ENCODE results near the gene SCP2.
A peak's percentile ranks its signal among the peaks of the same experiment; 100 is the strongest.

Gene SCP2

DNA sequence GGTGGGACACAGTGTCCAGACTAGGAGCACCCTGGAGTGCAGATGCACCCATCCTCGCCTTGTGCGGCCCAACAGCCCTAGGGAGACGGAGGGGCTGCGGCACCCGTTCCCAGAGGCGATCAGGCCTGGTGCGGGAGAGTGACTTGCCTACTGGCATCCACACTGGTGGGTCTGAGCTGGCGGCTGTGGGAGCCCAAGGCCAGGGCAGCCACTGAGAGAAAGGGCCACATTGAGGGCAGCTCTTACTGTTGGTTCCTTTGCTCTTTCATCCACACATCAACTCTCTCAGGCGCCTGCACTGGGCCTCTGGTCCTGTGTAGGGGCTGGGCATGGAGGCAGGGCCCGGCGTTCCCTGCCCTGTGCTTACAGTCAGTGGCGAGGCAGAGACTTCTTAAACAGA, 143.5 kb downstream of the SCP2 start:
- Histone ChIP-seq H3K27ac (replicated peaks; ENCODE audit: low read length) (no peak overlapping the region), H2BK15ac (ENCODE audit: low read length) (no peak overlapping the region), H4K8ac (ENCODE audit: low read depth, low read length) (no peak overlapping the region), H3K23ac (ENCODE audit: low read depth, low read length, poor library complexity) (no peak overlapping the region), H3K4me1 (ENCODE audit: control insufficient read depth in 2 of 2, insufficient read depth in 1 of 2, low read depth in 1 of 2, low read length in 2 of 2) (peaks cover 9 to 12% of the 10 kb centered on the region in 2 donors), H3K27me3 (ENCODE audit: control insufficient read depth in 3 of 3, insufficient read depth in 3 of 3, low read depth in 1 of 3, low read length in 3 of 3) (peaks cover 0 to 25% (median 0%) of the 10 kb centered on the region in 3 experiments), H3K36me3 (replicated peaks in 1 of 2; ENCODE audit: control insufficient read depth in 2 of 2, insufficient read depth in 2 of 2, low read length in 2 of 2) (no peaks in the 10 kb centered on the region), H3K9ac (ENCODE audit: low read depth, low read length, poor library complexity) (peak overlapping the region; percentile 3), H2BK5ac (ENCODE audit: low read length) (peak overlapping the region; percentile 47), H2BK12ac (ENCODE audit: low read length) (peak overlapping the region; percentile 11), H3K4ac (ENCODE audit: low read length) (no peak overlapping the region), H3K4me3 (ENCODE audit: low read length in 2 of 2) (no peak overlapping the region), H3K9me3 (replicated peaks in 1 of 2; ENCODE audit: control insufficient read depth in 2 of 2, insufficient read depth in 1 of 2, low read depth in 1 of 2, low read length in 2 of 2) (no peaks in the 10 kb centered on the region), H3K4me2 (ENCODE audit: insufficient read depth, low read length, poor library complexity, severe bottlenecking) (no peak overlapping the region), H3K79me1 (ENCODE audit: low read depth, low read length) (no peaks in the 10 kb centered on the region), H2BK120ac (ENCODE audit: low read depth, low read length) (no peak overlapping the region), H3K14ac (ENCODE audit: low read length) (no peak overlapping the region), H4K91ac (ENCODE audit: low read depth, low read length, poor library complexity) (no peak overlapping the region), H3K18ac (ENCODE audit: low read length) (no peak overlapping the region), H2AFZ (ENCODE audit: low read length) (no peak overlapping the region), H2AK5ac (ENCODE audit: low read depth, low read length) (peak overlapping the region; percentile 90)
- WGBS, 2 donors (ENCODE audit: extremely low coverage in 2 of 2, insufficient read length in 2 of 2, insufficient replicate concordance in 1 of 2) = no CpG with 5 or more reads among the region's 12 CpGs
- DNase-seq (ENCODE audit: low spot score) = no peak

DNA sequence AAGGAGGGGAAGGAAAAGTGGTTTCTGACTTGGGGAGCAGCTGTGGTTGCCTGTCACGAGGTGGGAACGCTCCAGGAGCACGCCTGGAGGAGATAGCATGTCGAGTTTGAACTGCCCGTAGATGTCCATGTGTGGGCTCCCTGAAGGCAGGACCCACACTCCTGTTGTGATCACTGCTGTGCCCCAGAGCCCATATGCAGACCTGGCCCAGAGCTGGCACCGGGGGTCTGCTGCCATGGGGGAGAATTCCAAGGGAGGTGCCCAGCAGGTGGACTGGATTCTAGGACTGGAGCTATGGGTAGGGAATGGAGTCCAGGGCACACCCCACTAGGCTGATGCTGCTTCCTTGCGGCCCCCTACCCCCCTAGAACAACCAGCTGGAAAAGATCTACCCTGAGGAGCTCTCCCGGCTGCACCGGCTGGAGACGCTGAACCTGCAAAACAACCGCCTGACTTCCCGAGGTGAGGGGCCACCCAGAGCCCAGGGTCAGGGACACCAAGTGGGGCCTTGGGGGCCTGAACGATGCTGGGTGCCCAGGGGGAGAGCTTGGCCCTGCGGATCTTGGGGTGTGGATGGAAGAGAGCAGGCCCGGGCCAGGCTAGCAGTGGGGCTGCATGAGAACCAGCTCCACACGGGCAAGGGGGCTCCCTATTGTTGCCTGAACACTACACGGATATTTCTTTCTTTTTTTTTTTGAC, 144.2 kb downstream of the SCP2 start:
- no peak overlapping the region for H2BK15ac ChIP-seq (ENCODE audit: low read length)
- H3K79me1 ChIP-seq (ENCODE audit: low read depth, low read length) = no peaks in the 10 kb centered on the region
- no peak for DNase-seq (ENCODE audit: low spot score)
- H2AFZ ChIP-seq (ENCODE audit: low read length) = no peak overlapping the region
- no peak overlapping the region for H3K4me2 ChIP-seq (ENCODE audit: insufficient read depth, low read length, poor library complexity, severe bottlenecking)
- no peaks in the 10 kb centered on the region for H3K9me3 ChIP-seq (replicated peaks in 1 of 2; ENCODE audit: control insufficient read depth in 2 of 2, insufficient read depth in 1 of 2, low read depth in 1 of 2, low read length in 2 of 2)
- no peak overlapping the region for H3K4ac ChIP-seq (ENCODE audit: low read length)
- no CpG with 5 or more reads among the region's 17 CpGs for WGBS, 2 donors (ENCODE audit: extremely low coverage in 2 of 2, insufficient read length in 2 of 2, insufficient replicate concordance in 1 of 2)
- H3K36me3 ChIP-seq (replicated peaks in 1 of 2; ENCODE audit: control insufficient read depth in 2 of 2, insufficient read depth in 2 of 2, low read length in 2 of 2) = no peaks in the 10 kb centered on the region
- peaks cover 9 to 18% of the 10 kb centered on the region in 2 donors for H3K4me1 ChIP-seq (ENCODE audit: control insufficient read depth in 2 of 2, insufficient read depth in 1 of 2, low read depth in 1 of 2, low read length in 2 of 2)
- no peak overlapping the region for H2BK12ac ChIP-seq (ENCODE audit: low read length)
- H3K14ac ChIP-seq (ENCODE audit: low read length) = no peak overlapping the region
- H3K27me3 ChIP-seq (ENCODE audit: control insufficient read depth in 3 of 3, insufficient read depth in 3 of 3, low read depth in 1 of 3, low read length in 3 of 3) = peaks cover 0 to 25% (median 0%) of the 10 kb centered on the region in 3 experiments
- H3K27ac ChIP-seq (replicated peaks; ENCODE audit: low read length) = no peak overlapping the region
- H4K8ac ChIP-seq (ENCODE audit: low read depth, low read length) = no peak overlapping the region
- H2AK5ac ChIP-seq (ENCODE audit: low read depth, low read length) = peak overlapping the region; percentile 90
- H2BK120ac ChIP-seq (ENCODE audit: low read depth, low read length) = no peak overlapping the region
- H2BK5ac ChIP-seq (ENCODE audit: low read length) = peak overlapping the region; percentile 47
- H3K9ac ChIP-seq (ENCODE audit: low read depth, low read length, poor library complexity) = no peak overlapping the region
- no peak overlapping the region for H3K4me3 ChIP-seq (ENCODE audit: low read length in 2 of 2)
- H4K91ac ChIP-seq (ENCODE audit: low read depth, low read length, poor library complexity) = no peak overlapping the region
- peak overlapping the region; percentile 80 for H3K18ac ChIP-seq (ENCODE audit: low read length)
- H3K23ac ChIP-seq (ENCODE audit: low read depth, low read length, poor library complexity) = peak overlapping the region; percentile 60

DNA sequence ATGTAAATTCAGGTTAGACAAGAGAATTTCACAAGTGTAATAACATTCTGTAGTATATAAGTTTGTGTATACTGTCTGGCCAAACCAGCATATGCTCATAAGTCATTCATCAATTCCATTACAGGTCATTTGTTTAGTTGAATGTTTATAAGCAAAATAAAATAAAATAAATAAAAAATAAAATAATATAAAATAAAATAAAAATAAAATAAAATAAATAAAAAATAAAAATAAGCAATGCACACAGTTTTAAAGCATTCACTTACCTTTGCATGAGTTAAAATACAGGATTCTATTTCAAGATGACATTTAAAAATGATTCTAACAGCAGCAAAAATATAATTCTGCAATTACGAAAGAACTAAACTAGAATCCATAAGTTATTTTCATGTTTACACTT, 144.8 kb downstream of the SCP2 start:
- H3K27me3 ChIP-seq (ENCODE audit: control insufficient read depth in 3 of 3, insufficient read depth in 3 of 3, low read depth in 1 of 3, low read length in 3 of 3) = peaks cover 0 to 20% (median 0%) of the 10 kb centered on the region in 3 experiments
- H3K4ac ChIP-seq (ENCODE audit: low read length) = no peak overlapping the region
- H2BK120ac ChIP-seq (ENCODE audit: low read depth, low read length) = no peak overlapping the region
- H3K27ac ChIP-seq (replicated peaks; ENCODE audit: low read length) = no peak overlapping the region
- no peaks in the 10 kb centered on the region for H3K36me3 ChIP-seq (replicated peaks in 1 of 2; ENCODE audit: control insufficient read depth in 2 of 2, insufficient read depth in 2 of 2, low read length in 2 of 2)
- H2BK5ac ChIP-seq (ENCODE audit: low read length) = no peak overlapping the region
- WGBS, 2 donors (ENCODE audit: extremely low coverage in 2 of 2, insufficient read length in 2 of 2, insufficient replicate concordance in 1 of 2) = no CpG with 5 or more reads among the region's 1 CpG
- no peak overlapping the region for H3K14ac ChIP-seq (ENCODE audit: low read length)
- no peak overlapping the region for H2AFZ ChIP-seq (ENCODE audit: low read length)
- H3K4me2 ChIP-seq (ENCODE audit: insufficient read depth, low read length, poor library complexity, severe bottlenecking) = no peak overlapping the region
- no peak overlapping the region for H2BK15ac ChIP-seq (ENCODE audit: low read length)
- H3K79me1 ChIP-seq (ENCODE audit: low read depth, low read length) = no peaks in the 10 kb centered on the region
- peaks cover 9 to 23% of the 10 kb centered on the region in 2 donors for H3K4me1 ChIP-seq (ENCODE audit: control insufficient read depth in 2 of 2, insufficient read depth in 1 of 2, low read depth in 1 of 2, low read length in 2 of 2)
- H3K9ac ChIP-seq (ENCODE audit: low read depth, low read length, poor library complexity) = no peak overlapping the region
- H3K4me3 ChIP-seq (ENCODE audit: low read length in 2 of 2) = no peak overlapping the region
- no peak overlapping the region for H3K18ac ChIP-seq (ENCODE audit: low read length)
- H4K91ac ChIP-seq (ENCODE audit: low read depth, low read length, poor library complexity) = no peak overlapping the region
- H2BK12ac ChIP-seq (ENCODE audit: low read length) = no peak overlapping the region
- H4K8ac ChIP-seq (ENCODE audit: low read depth, low read length) = no peak overlapping the region
- H2AK5ac ChIP-seq (ENCODE audit: low read depth, low read length) = no peak overlapping the region
- H3K23ac ChIP-seq (ENCODE audit: low read depth, low read length, poor library complexity) = no peak overlapping the region
- no peaks in the 10 kb centered on the region for H3K9me3 ChIP-seq (replicated peaks in 1 of 2; ENCODE audit: control insufficient read depth in 2 of 2, insufficient read depth in 1 of 2, low read depth in 1 of 2, low read length in 2 of 2)
- DNase-seq (ENCODE audit: low spot score) = no peak

DNA sequence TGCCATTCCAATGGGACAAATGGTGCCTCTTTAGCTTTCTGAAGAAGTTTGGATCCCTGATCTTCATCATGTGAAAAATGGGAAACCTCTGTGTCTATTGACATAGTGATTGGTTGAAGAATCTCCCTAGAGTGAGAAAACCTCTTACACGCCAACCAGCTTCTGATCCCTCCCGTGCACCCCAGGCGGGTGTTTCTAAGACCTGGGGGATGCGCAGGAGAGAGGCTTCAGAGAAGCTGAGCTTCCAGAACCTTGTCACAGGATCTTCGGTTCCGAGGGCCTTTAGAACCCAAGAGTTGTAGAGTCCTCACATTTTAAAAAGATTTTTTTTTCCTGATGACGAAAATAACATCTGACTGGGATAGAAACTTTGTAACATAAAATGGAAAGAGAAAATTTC, 146.2 kb downstream of the SCP2 start:
- Histone ChIP-seq H3K9ac (ENCODE audit: low read depth, low read length, poor library complexity) (no peak overlapping the region), H2AK5ac (ENCODE audit: low read depth, low read length) (no peak overlapping the region), H2BK5ac (ENCODE audit: low read length) (no peak overlapping the region), H2BK120ac (ENCODE audit: low read depth, low read length) (no peak overlapping the region), H3K23ac (ENCODE audit: low read depth, low read length, poor library complexity) (no peak overlapping the region), H3K14ac (ENCODE audit: low read length) (no peak overlapping the region), H4K8ac (ENCODE audit: low read depth, low read length) (no peak overlapping the region), H3K4ac (ENCODE audit: low read length) (no peak overlapping the region), H3K36me3 (replicated peaks in 1 of 2; ENCODE audit: control insufficient read depth in 2 of 2, insufficient read depth in 2 of 2, low read length in 2 of 2) (no peaks in the 10 kb centered on the region), H2BK12ac (ENCODE audit: low read length) (no peak overlapping the region), H3K79me1 (ENCODE audit: low read depth, low read length) (no peaks in the 10 kb centered on the region), H3K4me1 (ENCODE audit: control insufficient read depth in 2 of 2, insufficient read depth in 1 of 2, low read depth in 1 of 2, low read length in 2 of 2) (peaks cover 9 to 25% of the 10 kb centered on the region in 2 donors), H3K27me3 (ENCODE audit: control insufficient read depth in 3 of 3, insufficient read depth in 3 of 3, low read depth in 1 of 3, low read length in 3 of 3) (peaks cover 0 to 15% (median 0%) of the 10 kb centered on the region in 3 experiments), H3K18ac (ENCODE audit: low read length) (no peak overlapping the region), H4K91ac (ENCODE audit: low read depth, low read length, poor library complexity) (no peak overlapping the region), H3K9me3 (replicated peaks in 1 of 2; ENCODE audit: control insufficient read depth in 2 of 2, insufficient read depth in 1 of 2, low read depth in 1 of 2, low read length in 2 of 2) (no peaks in the 10 kb centered on the region), H3K27ac (replicated peaks; ENCODE audit: low read length) (no peak overlapping the region), H2BK15ac (ENCODE audit: low read length) (no peak overlapping the region), H3K4me2 (ENCODE audit: insufficient read depth, low read length, poor library complexity, severe bottlenecking) (no peak overlapping the region), H2AFZ (ENCODE audit: low read length) (no peak overlapping the region), H3K4me3 (ENCODE audit: low read length in 2 of 2) (no peak overlapping the region)
- no CpG with 5 or more reads among the region's 7 CpGs for WGBS, 2 donors (ENCODE audit: extremely low coverage in 2 of 2, insufficient read length in 2 of 2, insufficient replicate concordance in 1 of 2)
- DNase-seq (ENCODE audit: low spot score) = no peak

All from neuronal stem cell (in vitro differentiated cells).